ENCODE measurements around the gene PSMC5. TPM values are rescaled to one million over a fixed set of nuclear protein-coding genes. Genes with fewer than 3 reads are reported as not detected.

PSMC5 gene
- total and polyA plus RNA-seq, 10 of the 15 experiments (the other 5 are each of a cell fraction or from before 2014, with no cell fraction given): 55.0 to 266 (median 148) TPM

GRCh38 chr17:63832455-63832854 lies 5.2 kb downstream of the PSMC5 start (continued):
- TF ChIP-seq RELB (IDR thresholded peaks at IDR 0.05; ENCODE audit: low read depth): no peak
- no peak for TF ChIP-seq USF1 (IDR thresholded peaks at IDR 0.05; ENCODE audit: borderline replicate concordance, extremely low read length, insufficient read depth, low read depth, low read length)
- no peak for TF ChIP-seq SUZ12 (IDR thresholded peaks at IDR 0.05; ENCODE audit: unreplicated experiment)
- no peak for TF ChIP-seq STAT3 (IDR thresholded peaks at IDR 0.05; ENCODE audit: low read depth, low read length)
- no peak for TF ChIP-seq NR2C2 (IDR thresholded peaks at IDR 0.05; ENCODE audit: borderline replicate concordance, control insufficient read depth, insufficient read length, low read depth)

DNA sequence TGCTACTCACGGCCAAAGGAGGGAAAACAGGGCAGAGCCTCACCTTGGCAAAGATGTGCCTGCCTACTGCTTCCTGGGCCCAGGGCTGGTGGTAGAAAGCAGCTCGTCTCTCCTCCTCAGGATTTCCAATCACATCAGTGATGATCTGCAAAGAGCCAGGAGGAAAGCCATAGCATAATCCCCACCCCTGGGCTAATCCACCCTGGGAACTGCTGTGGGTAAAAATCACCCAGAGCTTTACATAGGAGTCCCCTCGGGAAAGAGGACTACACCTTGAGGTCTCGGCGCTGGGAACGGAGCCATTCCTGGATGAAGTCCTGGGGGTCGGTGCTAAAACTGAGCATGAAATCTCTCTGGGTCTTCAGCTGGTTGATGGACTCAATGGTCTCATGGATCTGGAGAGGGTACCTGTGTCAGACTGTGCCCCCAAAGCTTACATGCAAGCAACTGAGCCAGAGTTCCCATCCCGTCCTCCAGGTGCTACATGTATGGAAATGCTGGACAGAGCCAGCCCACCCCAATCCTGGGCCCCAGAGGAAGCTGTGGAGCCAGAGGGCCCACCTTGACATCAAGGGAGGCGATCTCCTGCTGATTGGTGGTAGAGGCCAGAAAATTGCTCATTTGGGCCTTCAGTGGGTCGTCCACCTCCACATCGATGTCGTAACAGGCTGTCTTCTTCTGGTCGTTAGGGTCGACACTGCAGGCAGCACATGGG lies 6.0 kb downstream of the PSMC5 start:
- Histone ChIP-seq H3K36me3 (ENCODE audit: control insufficient read depth in 2 of 2, insufficient read depth in 2 of 2, low read length in 1 of 2) (peaks cover 37 to 48% of the 10 kb centered on the region in 2 experiments), H3K9me3 (replicated peaks; ENCODE audit: control insufficient read depth, insufficient read depth, low read length) (no peaks in the 10 kb centered on the region), H3K4me3 (no peak overlapping the region), H3K4me1 (ENCODE audit: control insufficient read depth, insufficient read depth, low read length) (peaks cover 10% of the 10 kb centered on the region), H3K27ac (ENCODE audit: control insufficient read depth, insufficient read depth) (no peak overlapping the region), H2AFZ (ENCODE audit: control insufficient read depth, low read depth, low read length) (no peak overlapping the region), H3K79me2 (ENCODE audit: control insufficient read depth, insufficient read depth, low read length) (peaks cover 27% of the 10 kb centered on the region), H3K9ac (ENCODE audit: control insufficient read depth, insufficient read depth, low read length) (no peak overlapping the region), H3K4me2 (ENCODE audit: control insufficient read depth, insufficient read depth) (no peak overlapping the region), H4K20me1 (ENCODE audit: control insufficient read depth, insufficient read depth) (no peaks in the 10 kb centered on the region), H3K27me3 (replicated peaks in 1 of 2; ENCODE audit: control insufficient read depth in 2 of 2, insufficient read depth in 2 of 2, low read length in 1 of 2) (no peaks in the 10 kb centered on the region)
- FAIRE-seq: no peak
- WGBS (ENCODE audit: insufficient coverage, insufficient replicate concordance, low lambda C conversion rate, missing lambda C conversion rate): 94% methylated on average over 14 of the region's 14 CpGs
- ATAC-seq: no peak
- POLR2A ChIA-PET: interaction anchor here (1.0 to 1.1 kb wide), 2 partner anchors 8 to 60 kb away, joined by 3 read pairs; partner anchors contain the start of gene CCDC47
- RAD21 ChIA-PET (ENCODE audit: unreplicated experiment): no interaction called here
- DNase-seq (ENCODE audit: low read depth, low spot score): no peak
- no TSS peak for BruUV-seq (replicated peaks)
- in situ Hi-C loops (cut with MboI): loop anchor here (25.0 kb wide), 1 partner anchor 396 kb away; the partner anchor contains the start of gene CYB561
- intact Hi-C loops (cut with micrococcal nuclease; ENCODE audit: unreplicated experiment): no loop called here
- SMC1A ChIA-PET (ENCODE audit: uncharacterized antibody, unreplicated experiment): interaction anchor here (0.5 kb wide), 2 partner anchors 81 to 135 kb away, joined by 3 read pairs; no protein-coding TSS in a partner anchor
- TF ChIP-seq CBX5 (IDR thresholded peaks at IDR 0.05; ENCODE audit: low read depth): no peak
- no peak for TF ChIP-seq DPF2 (IDR thresholded peaks at IDR 0.05)
- peak; percentile 11; the same call in 1 of the 2 replicates for TF ChIP-seq POLR2A (IDR thresholded peaks at IDR 0.05; ENCODE audit: low read depth, low read length)
- CTCF ChIA-PET: interaction anchor here (0.7 to 2.2 kb wide), 3 partner anchors 11 to 65 kb away, joined by 3 to 8 read pairs (median 3); no protein-coding TSS in a partner anchor
